Endothelial cell (in vitro differentiated cells): Measurements from ENCODE around the gene COL26A1. TPM values are rescaled to one million over a fixed set of nuclear protein-coding genes. Genes with fewer than 3 reads are reported as not detected.

Experiments
- DNase-seq: peaks from one replicate; pipeline ENCODE4 v3.0.0; 2021; ENCODE audit warnings: low spot score
- H3K27ac Mint-ChIP-seq: one replicate; pipeline ENCODE4 v1.8.0; 2021; ENCODE audit warnings: mixed read lengths, inconsistent platforms; ENCODE audit not compliant: unreplicated experiment
- H3K27me3 Mint-ChIP-seq: one replicate; pipeline ENCODE4 v1.8.0; 2021; ENCODE audit warnings: mild to moderate bottlenecking, moderate library complexity, mixed read lengths, inconsistent platforms; ENCODE audit not compliant: unreplicated experiment
- H3K36me3 Mint-ChIP-seq: one replicate; pipeline ENCODE4 v1.8.0; 2021; ENCODE audit warnings: mild to moderate bottlenecking, low read depth, mixed read lengths, inconsistent platforms; ENCODE audit not compliant: unreplicated experiment
- H3K4me1 Mint-ChIP-seq: one replicate; pipeline ENCODE4 v1.8.0; 2021; ENCODE audit warnings: mild to moderate bottlenecking, mixed read lengths, inconsistent platforms; ENCODE audit not compliant: unreplicated experiment
- H3K4me3 Mint-ChIP-seq: one replicate; pipeline ENCODE4 v1.8.0; 2021; ENCODE audit warnings: mild to moderate bottlenecking, mixed read lengths, inconsistent platforms; ENCODE audit not compliant: unreplicated experiment
- H3K9me3 Mint-ChIP-seq: one replicate; pipeline ENCODE4 v1.8.0; 2021; ENCODE audit warnings: mixed read lengths, inconsistent platforms; ENCODE audit not compliant: unreplicated experiment
- CTCF ChIP-seq: fragments of 200-600 bp; sonication (generic); IDR thresholded peaks from one replicate; pipeline ENCODE4 v1.5.0; 2021; ENCODE audit warnings: antibody characterized with exemption; ENCODE audit not compliant: unreplicated experiment
- total RNA-seq: library from RNA; stranded (reverse); fragmentation: NEBNext Ultra II Directional; extraction: Animal tissue kit (Norgen Biotek cat#: 25700); gene quantifications from one replicate; pipeline ENCODE4 v1.2.1, GENCODE V29; 2021; ENCODE audit not compliant: unreplicated experiment

COL26A1 gene
- total RNA-seq, 1 donor from 2014 or later: 6.1 TPM

GRCh38 chr7:101363196-101363733, 590 bp downstream of the COL26A1 start:
- TF ChIP-seq CTCF: no peak
- H3K36me3 Mint-ChIP-seq: no peaks in the 10 kb centered on the region
- no peak for DNase-seq
- H3K4me3 Mint-ChIP-seq: no peak overlapping the region
- no peaks in the 10 kb centered on the region for H3K9me3 Mint-ChIP-seq
- H3K4me1 Mint-ChIP-seq: peaks cover 3% of the 10 kb centered on the region
- H3K27me3 Mint-ChIP-seq: peaks cover 2% of the 10 kb centered on the region
- H3K27ac Mint-ChIP-seq: no peak overlapping the region

- H3K4me1 Mint-ChIP-seq: peaks cover 3% of the 10 kb centered on the region
- DNase-seq: peak; percentile 81
- H3K9me3 Mint-ChIP-seq: no peaks in the 10 kb centered on the region
- H3K4me3 Mint-ChIP-seq: no peak overlapping the region
- TF ChIP-seq CTCF: peak; percentile 95
- H3K27me3 Mint-ChIP-seq: peaks cover 2% of the 10 kb centered on the region
- no peak overlapping the region for H3K27ac Mint-ChIP-seq
- no peaks in the 10 kb centered on the region for H3K36me3 Mint-ChIP-seq
These were observed 1.2 kb downstream of the COL26A1 start for GRCh38 chr7:101363734-101364374.

- H3K27ac Mint-ChIP-seq: no peak overlapping the region
- H3K9me3 Mint-ChIP-seq: no peaks in the 10 kb centered on the region
These were observed 3.3 kb downstream of the COL26A1 start for GRCh38 chr7:101365956-101366355.

GRCh38 chr7:101367676-101368075, 5.0 kb downstream of the COL26A1 start:
- no peaks in the 10 kb centered on the region for H3K36me3 Mint-ChIP-seq
- no peaks in the 10 kb centered on the region for H3K4me1 Mint-ChIP-seq
- DNase-seq: no peak
- no peak for TF ChIP-seq CTCF
- H3K4me3 Mint-ChIP-seq: no peak overlapping the region
- no peaks in the 10 kb centered on the region for H3K9me3 Mint-ChIP-seq
- no peak overlapping the region for H3K27ac Mint-ChIP-seq
- no peaks in the 10 kb centered on the region for H3K27me3 Mint-ChIP-seq

More at GRCh38 chr7:101365956-101366355, 3.3 kb downstream of the COL26A1 start:
- Mint-ChIP-seq H3K27me3 (peaks cover 2% of the 10 kb centered on the region), H3K4me3 (no peak overlapping the region), H3K36me3 (no peaks in the 10 kb centered on the region), H3K4me1 (peaks cover 3% of the 10 kb centered on the region)
- no peak for TF ChIP-seq CTCF
- DNase-seq: no peak

- no peak overlapping the region for H3K4me3 Mint-ChIP-seq
These were observed 5.9 kb downstream of the COL26A1 start for GRCh38 chr7:101368422-101369165.

More at GRCh38 chr7:101368422-101369165, 5.9 kb downstream of the COL26A1 start:
- no peak for TF ChIP-seq CTCF
- Mint-ChIP-seq H3K4me1 (no peaks in the 10 kb centered on the region), H3K36me3 (no peaks in the 10 kb centered on the region), H3K9me3 (no peaks in the 10 kb centered on the region), H3K27ac (no peak overlapping the region), H3K27me3 (no peaks in the 10 kb centered on the region)
- DNase-seq: no peak
